ENCODE measurements around the gene S100P. TPM values are rescaled to one million over a fixed set of nuclear protein-coding genes. Genes with fewer than 3 reads are reported as not detected.

Gene S100P
- total RNA-seq, 2 donors from 2014 or later: 1.2 TPM; not detected in 1

DNA sequence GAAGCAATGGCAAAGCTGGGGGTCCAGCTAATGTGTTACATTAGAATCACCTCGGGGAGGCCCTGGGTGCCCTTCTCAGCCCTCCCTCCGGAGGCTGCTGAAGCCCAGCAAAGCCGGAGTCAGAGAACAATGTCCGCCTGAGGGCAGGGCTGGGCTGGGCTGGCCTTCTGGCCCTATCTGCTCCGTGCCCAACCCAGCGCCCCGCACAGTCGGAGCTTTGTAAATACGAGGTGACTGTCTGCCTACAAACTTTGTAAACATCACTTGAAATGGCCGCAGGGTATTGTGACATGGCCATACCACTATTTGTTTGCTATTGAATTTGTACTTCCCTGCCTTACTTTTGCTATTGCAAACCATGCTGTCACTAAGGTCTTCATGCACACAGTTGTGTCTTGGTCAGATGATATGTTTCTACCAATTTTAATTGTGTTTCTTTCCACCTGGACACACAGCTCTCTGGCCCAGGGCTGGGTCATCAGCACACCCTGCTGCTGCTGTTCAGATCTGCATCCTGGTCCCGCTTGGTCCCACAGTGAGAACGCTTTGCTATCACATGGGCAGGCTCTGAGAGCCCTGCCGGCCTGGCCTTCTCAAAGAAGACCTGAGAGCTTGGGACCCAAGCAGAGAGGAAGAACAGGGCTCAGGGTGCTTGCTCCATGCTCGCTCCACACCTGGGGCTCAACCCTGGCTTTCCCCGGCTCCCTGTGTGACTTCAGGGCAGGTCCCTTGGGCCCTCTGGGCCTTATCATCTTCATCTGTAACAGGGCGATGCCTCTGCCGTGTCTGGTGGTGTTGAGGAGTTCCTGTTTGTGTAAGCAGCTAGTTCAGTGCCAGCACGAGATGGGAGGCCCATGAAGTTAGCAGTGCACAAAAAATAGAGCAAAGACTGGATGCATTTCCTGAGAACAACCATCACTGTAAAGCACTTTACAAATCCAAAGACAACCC is 2.3 kb downstream of the S100P start:
- H3K36me3 ChIP-seq: no peaks in the 10 kb centered on the region
- peak overlapping the region; percentile 31 to 49 for H3K27ac ChIP-seq
- H3K27me3 ChIP-seq (replicated peaks; ENCODE audit: insufficient read depth): no peaks in the 10 kb centered on the region
- DNase-seq (ENCODE audit: low spot score) (no peak), ATAC-seq (ENCODE audit: insufficient number of reproducible peaks, low FRiP score, low read depth) (no peak)
- no peak overlapping the region for H3K4me3 ChIP-seq
- TF ChIP-seq, protein P1, sequence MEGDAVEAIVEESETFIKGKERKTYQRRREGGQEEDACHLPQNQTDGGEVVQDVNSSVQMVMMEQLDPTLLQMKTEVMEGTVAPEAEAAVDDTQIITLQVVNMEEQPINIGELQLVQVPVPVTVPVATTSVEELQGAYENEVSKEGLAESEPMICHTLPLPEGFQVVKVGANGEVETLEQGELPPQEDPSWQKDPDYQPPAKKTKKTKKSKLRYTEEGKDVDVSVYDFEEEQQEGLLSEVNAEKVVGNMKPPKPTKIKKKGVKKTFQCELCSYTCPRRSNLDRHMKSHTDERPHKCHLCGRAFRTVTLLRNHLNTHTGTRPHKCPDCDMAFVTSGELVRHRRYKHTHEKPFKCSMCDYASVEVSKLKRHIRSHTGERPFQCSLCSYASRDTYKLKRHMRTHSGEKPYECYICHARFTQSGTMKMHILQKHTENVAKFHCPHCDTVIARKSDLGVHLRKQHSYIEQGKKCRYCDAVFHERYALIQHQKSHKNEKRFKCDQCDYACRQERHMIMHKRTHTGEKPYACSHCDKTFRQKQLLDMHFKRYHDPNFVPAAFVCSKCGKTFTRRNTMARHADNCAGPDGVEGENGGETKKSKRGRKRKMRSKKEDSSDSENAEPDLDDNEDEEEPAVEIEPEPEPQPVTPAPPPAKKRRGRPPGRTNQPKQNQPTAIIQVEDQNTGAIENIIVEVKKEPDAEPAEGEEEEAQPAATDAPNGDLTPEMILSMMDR (IDR thresholded peaks at IDR 0.05): no peak
- peaks cover 0 to 16% of the 10 kb centered on the region in 2 donors for H3K4me1 ChIP-seq (ENCODE audit: control insufficient read depth in 1 of 2, low read depth in 2 of 2)
- no peaks in the 10 kb centered on the region for H3K9me3 ChIP-seq

DNA sequence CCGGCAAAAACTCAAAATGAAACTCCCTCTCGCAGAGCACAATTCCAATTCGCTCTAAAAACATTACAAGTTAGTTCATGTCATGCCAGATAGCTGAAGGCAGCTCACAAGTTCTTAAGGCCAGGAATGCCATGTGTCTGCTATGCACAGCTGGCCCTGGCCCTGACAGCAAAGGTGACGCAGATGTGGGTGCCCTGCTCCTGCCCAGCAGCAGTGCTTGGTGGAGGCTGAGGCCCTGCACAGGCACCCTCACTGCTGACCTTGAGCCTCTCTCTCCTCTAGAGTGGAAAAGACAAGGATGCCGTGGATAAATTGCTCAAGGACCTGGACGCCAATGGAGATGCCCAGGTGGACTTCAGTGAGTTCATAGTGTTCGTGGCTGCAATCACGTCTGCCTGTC is 2.9 kb downstream of the S100P start:
- Histone ChIP-seq H3K9me3 (no peaks in the 10 kb centered on the region), H3K4me3 (no peak overlapping the region), H3K27ac (peak overlapping the region; percentile 31 to 49), H3K4me1 (ENCODE audit: control insufficient read depth in 1 of 2, low read depth in 2 of 2) (peaks cover 0 to 16% of the 10 kb centered on the region in 2 donors), H3K36me3 (no peaks in the 10 kb centered on the region), H3K27me3 (replicated peaks; ENCODE audit: insufficient read depth) (no peaks in the 10 kb centered on the region)
- TF ChIP-seq, protein P1 (IDR thresholded peaks at IDR 0.05): no peak
- no peak for DNase-seq (ENCODE audit: low spot score)
- ATAC-seq (ENCODE audit: insufficient number of reproducible peaks, low FRiP score, low read depth): no peak

DNA sequence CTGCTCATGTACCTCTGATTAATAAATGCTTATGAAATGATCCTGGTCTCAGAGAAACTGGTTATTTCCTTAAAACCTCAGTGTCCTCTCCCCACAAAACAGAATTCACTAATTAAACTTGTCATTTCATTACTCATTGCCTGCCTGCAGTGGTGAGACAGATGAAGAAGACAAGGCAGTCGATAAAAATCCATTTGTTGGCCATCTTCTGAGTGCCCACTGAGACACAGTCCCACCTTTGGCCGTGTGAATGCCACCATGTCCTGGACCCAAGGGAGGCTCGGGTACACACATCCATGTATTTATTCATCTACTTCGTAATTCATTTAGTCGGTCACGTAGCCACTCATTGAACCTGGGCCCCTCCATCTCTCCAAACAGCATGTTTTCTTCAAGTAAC is 3.5 kb downstream of the S100P start:
- TF ChIP-seq, protein P1 (IDR thresholded peaks at IDR 0.05): no peak
- ATAC-seq (ENCODE audit: insufficient number of reproducible peaks, low FRiP score, low read depth) (no peak), DNase-seq (ENCODE audit: low spot score) (no peak)
- no peak overlapping the region for H3K4me3 ChIP-seq
- peaks cover 0 to 16% of the 10 kb centered on the region in 2 donors for H3K4me1 ChIP-seq (ENCODE audit: control insufficient read depth in 1 of 2, low read depth in 2 of 2)
- peak overlapping the region; percentile 31 to 39 for H3K27ac ChIP-seq
- no peaks in the 10 kb centered on the region for H3K9me3 ChIP-seq
- H3K27me3 ChIP-seq (replicated peaks; ENCODE audit: insufficient read depth): no peaks in the 10 kb centered on the region
- H3K36me3 ChIP-seq: no peaks in the 10 kb centered on the region

DNA sequence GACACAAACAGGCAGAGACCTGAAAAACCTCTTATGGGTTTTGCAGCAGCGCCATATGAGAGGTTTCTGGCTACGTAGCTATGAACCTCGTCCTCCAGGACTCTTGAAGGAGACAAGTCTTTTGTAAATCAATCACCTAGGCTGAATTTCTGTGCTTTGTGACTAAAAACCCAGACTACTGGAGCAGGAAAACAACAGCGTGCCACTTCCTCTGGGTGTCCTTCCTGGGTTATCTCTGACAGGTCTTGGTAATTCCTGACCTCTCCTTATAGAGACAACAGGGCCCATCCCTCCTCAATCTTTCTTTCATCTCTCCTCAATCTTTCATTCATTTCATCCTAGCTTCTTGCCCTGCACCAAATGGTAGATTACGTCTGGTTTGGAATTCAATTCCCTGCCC is 5.7 kb downstream of the S100P start:
- H3K4me3 ChIP-seq: no peak overlapping the region
- H3K27me3 ChIP-seq (replicated peaks; ENCODE audit: insufficient read depth): no peaks in the 10 kb centered on the region
- no peak overlapping the region for H3K27ac ChIP-seq
- DNase-seq (ENCODE audit: low spot score) (no peak), ATAC-seq (ENCODE audit: insufficient number of reproducible peaks, low FRiP score, low read depth) (no peak)
- no peaks in the 10 kb centered on the region for H3K36me3 ChIP-seq
- TF ChIP-seq, protein P1 (IDR thresholded peaks at IDR 0.05): no peak
- no peaks in the 10 kb centered on the region for H3K9me3 ChIP-seq
- peaks cover 0 to 21% of the 10 kb centered on the region in 2 donors for H3K4me1 ChIP-seq (ENCODE audit: control insufficient read depth in 1 of 2, low read depth in 2 of 2)

DNA sequence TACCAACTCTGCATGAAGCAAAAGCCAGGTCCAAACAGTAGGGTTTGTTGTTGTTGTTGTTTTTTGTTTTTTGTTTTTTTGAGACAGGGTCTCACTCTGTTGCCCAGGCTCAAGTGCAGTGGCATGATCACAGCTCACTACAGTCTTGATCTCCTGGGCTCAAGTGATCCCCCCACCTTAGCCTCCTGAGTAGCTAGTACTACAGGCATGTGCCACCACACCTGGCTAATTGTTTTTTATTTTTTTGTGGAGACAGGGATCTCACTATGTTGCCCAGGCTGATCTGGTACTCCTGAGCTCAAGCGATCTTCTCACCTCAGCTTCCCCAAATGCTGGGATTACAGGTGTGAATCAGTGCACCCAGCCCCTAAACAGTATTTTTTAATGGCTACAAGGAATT is 6.2 kb downstream of the S100P start:
- H3K27me3 ChIP-seq (replicated peaks; ENCODE audit: insufficient read depth): no peaks in the 10 kb centered on the region
- H3K4me3 ChIP-seq: no peak overlapping the region
- TF ChIP-seq, protein P1 (IDR thresholded peaks at IDR 0.05): no peak
- peaks cover 0 to 21% of the 10 kb centered on the region in 2 donors for H3K4me1 ChIP-seq (ENCODE audit: control insufficient read depth in 1 of 2, low read depth in 2 of 2)
- H3K27ac ChIP-seq: no peak overlapping the region
- no peaks in the 10 kb centered on the region for H3K9me3 ChIP-seq
- H3K36me3 ChIP-seq: no peaks in the 10 kb centered on the region
- ATAC-seq (ENCODE audit: insufficient number of reproducible peaks, low FRiP score, low read depth): no peak
- DNase-seq (ENCODE audit: low spot score): no peak
